Measurements from ENCODE around the gene PLCB4.

Gene PLCB4

GRCh38 chr20:9349249-9349648 lies 280.4 kb downstream of the PLCB4 start:
- TF ChIP-seq, protein P1, sequence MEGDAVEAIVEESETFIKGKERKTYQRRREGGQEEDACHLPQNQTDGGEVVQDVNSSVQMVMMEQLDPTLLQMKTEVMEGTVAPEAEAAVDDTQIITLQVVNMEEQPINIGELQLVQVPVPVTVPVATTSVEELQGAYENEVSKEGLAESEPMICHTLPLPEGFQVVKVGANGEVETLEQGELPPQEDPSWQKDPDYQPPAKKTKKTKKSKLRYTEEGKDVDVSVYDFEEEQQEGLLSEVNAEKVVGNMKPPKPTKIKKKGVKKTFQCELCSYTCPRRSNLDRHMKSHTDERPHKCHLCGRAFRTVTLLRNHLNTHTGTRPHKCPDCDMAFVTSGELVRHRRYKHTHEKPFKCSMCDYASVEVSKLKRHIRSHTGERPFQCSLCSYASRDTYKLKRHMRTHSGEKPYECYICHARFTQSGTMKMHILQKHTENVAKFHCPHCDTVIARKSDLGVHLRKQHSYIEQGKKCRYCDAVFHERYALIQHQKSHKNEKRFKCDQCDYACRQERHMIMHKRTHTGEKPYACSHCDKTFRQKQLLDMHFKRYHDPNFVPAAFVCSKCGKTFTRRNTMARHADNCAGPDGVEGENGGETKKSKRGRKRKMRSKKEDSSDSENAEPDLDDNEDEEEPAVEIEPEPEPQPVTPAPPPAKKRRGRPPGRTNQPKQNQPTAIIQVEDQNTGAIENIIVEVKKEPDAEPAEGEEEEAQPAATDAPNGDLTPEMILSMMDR (IDR thresholded peaks at IDR 0.05; ENCODE audit: low read depth, low read length, missing control alignments), result no peak
- in situ Hi-C loops (cut with HindIII; ENCODE audit: low sequenced_read_pairs), result no loop called here
- DNase-seq (ENCODE audit: low read depth), result no peak
- H3K4me3 ChIP-seq (ENCODE audit: low read depth, low read length), result no peak overlapping the region

GRCh38 chr20:9352739-9353138 lies 283.9 kb downstream of the PLCB4 start:
- no peak overlapping the region for H3K4me3 ChIP-seq (ENCODE audit: low read depth, low read length)
- in situ Hi-C loops (cut with HindIII; ENCODE audit: low sequenced_read_pairs), result loop anchor here (25.0 kb wide), 1 partner anchor 590 kb away; no protein-coding TSS in a partner anchor
- DNase-seq (ENCODE audit: low read depth), result no peak

GRCh38 chr20:9353180-9353915 lies 284.5 kb downstream of the PLCB4 start:
- H3K4me3 ChIP-seq (ENCODE audit: low read depth, low read length), result no peak overlapping the region
- in situ Hi-C loops (cut with HindIII; ENCODE audit: low sequenced_read_pairs), result loop anchor here (25.0 kb wide), 1 partner anchor 591 kb away; no protein-coding TSS in a partner anchor
- TF ChIP-seq, protein P1 (IDR thresholded peaks at IDR 0.05; ENCODE audit: low read depth, low read length, missing control alignments), result no peak
- DNase-seq (ENCODE audit: low read depth), result no peak

More at GRCh38 chr20:9352739-9353138, 283.9 kb downstream of the PLCB4 start:
- TF ChIP-seq, protein P1 (IDR thresholded peaks at IDR 0.05; ENCODE audit: low read depth, low read length, missing control alignments), result no peak

DNA sequence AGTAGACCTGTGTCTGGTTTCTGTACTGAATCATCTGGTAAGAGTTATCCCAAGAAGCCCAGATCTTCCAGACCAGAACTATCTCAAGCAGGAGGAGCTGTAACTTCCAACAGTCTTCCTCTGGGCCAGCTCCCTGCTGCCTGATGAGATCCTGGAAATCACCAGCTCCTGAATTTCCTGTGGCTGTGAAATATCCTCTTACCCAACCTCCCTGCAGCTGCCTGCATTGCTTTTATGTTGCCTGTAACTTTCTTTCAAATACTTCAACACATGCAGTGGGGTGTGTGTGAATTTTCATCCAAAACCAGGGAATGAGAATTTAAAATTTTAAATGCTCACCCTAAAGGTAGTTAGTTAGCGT lies 285.0 kb downstream of the PLCB4 start:
- DNase-seq (ENCODE audit: low read depth), result no peak
- H3K4me3 ChIP-seq (ENCODE audit: low read depth, low read length), result no peak overlapping the region
- TF ChIP-seq, protein P1 (IDR thresholded peaks at IDR 0.05; ENCODE audit: low read depth, low read length, missing control alignments), result no peak
- in situ Hi-C loops (cut with HindIII; ENCODE audit: low sequenced_read_pairs), result loop anchor here (25.0 kb wide), 1 partner anchor 592 kb away; no protein-coding TSS in a partner anchor

DNA sequence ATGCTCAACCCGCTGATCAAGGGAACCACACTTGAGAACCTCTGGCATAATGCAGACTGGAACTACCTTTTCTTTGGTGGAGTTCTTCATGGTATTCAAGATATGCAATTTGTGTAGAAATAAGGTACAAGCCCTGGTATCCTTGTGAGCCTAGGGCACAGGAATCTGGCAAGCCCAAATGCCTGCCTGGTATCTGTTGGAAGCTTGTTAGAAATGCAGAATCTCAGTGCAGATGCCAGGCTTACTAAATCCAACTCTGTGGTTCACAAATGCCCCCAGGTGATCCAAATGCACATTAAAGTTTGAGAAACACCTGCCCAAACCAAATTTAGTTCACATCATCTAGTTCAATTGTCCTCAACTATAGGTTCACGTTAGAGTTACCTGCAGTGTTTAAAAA lies 285.7 kb downstream of the PLCB4 start:
- TF ChIP-seq, protein P1 (IDR thresholded peaks at IDR 0.05; ENCODE audit: low read depth, low read length, missing control alignments), result no peak
- H3K4me3 ChIP-seq (ENCODE audit: low read depth, low read length), result no peak overlapping the region
- in situ Hi-C loops (cut with HindIII; ENCODE audit: low sequenced_read_pairs), result loop anchor here (25.0 kb wide), 1 partner anchor 592 kb away; no protein-coding TSS in a partner anchor
- DNase-seq (ENCODE audit: low read depth), result no peak

GRCh38 chr20:9358001-9358400 lies 289.1 kb downstream of the PLCB4 start:
- DNase-seq (ENCODE audit: low read depth), result no peak
- TF ChIP-seq, protein P1 (IDR thresholded peaks at IDR 0.05; ENCODE audit: low read depth, low read length, missing control alignments), result no peak
- H3K4me3 ChIP-seq (ENCODE audit: low read depth, low read length), result no peak overlapping the region
- in situ Hi-C loops (cut with HindIII; ENCODE audit: low sequenced_read_pairs), result loop anchor here (25.0 kb wide), 1 partner anchor 596 kb away; no protein-coding TSS in a partner anchor

All from astrocyte of the cerebellum (primary cell).